HK-2 (cell line): ENCODE results near the gene ACTR5.
"Not testable (repeated sequence)": the region's sequence is repeated elsewhere in the genome, so short reads cannot be mapped to it uniquely, and the experiment has no call there.

Experiments
- DNase-seq: peaks from one replicate; pipeline ENCODE4 v3.0.0-alpha.2; 2018; ENCODE audit not compliant: unreplicated experiment

ACTR5 gene

DNA sequence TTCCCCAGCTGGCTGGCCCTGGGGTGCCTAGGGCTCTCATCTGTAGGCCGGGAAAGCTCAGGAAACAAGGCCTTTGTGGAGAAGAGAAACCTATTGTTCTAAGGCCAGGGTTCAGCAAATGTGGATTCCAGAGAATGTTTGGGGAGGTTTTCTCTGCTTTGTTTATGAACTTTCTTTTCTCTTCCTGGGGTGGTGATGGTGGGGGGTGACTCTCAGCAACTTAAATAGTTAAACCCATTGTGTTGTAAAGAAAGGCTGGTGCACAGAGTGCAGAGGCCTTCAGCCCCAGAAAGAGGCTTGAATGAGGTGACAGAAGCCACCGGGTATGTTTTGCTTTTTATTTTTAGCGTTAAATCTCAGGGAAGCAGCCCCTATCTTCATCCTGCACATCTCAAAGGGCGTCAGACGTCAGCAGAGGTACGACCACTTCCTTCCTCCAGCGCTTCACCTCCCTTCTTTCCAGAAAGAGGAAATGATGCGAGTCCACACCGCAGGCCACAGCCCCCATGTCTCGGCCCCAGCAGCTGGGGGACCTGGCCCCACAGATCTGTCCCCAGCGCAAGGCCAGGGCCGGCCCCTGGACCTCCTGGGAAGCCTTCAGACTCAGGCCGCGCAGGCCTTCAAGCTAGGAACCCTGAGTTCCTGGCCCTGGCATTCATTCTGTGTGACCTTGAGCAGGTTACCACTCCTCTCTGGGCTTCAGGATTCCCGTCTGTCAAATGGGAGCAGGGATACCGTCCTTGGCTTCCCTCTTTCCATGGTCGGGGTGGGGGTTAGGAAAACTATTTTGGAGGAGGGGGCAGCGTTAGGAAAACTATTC, 56.6 kb downstream of the ACTR5 start:
- DNase-seq: no peak

DNA sequence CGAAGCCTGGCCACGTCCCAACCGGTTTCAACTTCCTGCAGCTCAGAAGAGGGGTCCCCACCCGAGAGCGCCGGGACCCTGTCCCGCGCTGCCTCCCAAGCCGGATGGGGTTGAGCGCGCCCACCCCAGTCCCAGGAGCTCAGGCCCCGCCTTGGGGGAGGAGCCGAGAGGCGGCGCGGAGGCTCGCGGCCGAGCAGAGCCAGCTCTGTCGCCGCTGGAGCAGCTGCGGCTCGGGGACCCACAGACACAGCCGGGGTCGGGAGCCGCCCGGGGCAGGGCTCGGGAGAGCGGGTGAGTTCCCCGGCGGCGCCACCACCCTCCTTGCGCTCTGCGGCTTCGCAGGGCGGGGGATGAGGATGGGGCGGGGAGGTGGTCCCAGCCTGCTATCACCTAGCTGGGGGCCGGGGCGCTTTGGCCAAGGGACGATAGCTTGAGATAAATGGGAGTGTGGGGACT, 57.3 kb downstream of the ACTR5 start, which contains the start of gene PPP1R16B:
Gene PPP1R16B (plus strand): TSS at position 196 of the 456 bp plus-strand sequence. CDS start 30,229 bp downstream, outside the sequence.
- DNase-seq: no peak

DNA sequence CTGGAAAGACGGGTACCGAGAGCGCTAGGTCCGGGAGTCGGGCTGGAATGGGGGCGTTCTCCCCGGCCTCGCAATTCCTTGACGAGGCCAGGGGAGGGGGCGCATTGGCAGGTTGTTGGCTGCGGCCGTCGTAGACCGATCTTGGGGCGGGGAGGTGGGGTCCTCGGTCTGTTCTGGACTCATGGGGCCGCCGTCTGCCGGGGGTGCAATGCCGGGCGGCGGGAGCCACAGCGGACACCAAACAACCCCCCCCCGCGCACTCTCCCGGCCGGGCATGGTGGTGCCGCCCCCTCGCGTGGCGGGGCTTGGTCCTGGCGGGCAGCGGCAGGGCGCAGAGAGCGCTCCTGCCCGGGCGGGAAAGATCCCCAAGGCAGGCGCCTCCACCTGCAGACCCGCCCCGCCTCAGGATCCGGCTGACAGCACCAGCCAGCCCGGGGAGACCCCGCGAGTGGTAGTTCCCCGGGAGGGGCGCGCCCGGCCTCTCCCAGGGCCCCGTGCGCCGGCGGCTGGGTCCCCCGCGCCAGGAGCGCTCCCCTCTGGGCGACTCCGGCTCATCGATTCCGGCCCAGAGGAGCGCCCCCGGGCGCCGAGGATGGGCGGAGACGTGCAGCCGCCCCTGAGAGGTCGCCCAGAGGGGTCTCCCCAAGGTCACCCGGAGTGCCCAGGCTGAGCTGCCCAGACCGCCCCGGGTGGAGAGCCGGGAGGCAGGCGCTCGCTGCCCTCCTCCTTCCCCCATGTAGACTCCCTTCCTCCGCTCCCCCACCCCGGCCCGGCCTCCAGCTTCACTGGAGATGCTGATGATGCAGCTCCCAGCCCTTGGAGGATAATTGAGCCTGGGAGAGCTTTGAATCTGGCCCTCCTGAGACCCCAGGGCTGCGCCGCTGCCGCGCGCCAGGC, 57.9 kb downstream of the ACTR5 start:
- DNase-seq: no peak

DNA sequence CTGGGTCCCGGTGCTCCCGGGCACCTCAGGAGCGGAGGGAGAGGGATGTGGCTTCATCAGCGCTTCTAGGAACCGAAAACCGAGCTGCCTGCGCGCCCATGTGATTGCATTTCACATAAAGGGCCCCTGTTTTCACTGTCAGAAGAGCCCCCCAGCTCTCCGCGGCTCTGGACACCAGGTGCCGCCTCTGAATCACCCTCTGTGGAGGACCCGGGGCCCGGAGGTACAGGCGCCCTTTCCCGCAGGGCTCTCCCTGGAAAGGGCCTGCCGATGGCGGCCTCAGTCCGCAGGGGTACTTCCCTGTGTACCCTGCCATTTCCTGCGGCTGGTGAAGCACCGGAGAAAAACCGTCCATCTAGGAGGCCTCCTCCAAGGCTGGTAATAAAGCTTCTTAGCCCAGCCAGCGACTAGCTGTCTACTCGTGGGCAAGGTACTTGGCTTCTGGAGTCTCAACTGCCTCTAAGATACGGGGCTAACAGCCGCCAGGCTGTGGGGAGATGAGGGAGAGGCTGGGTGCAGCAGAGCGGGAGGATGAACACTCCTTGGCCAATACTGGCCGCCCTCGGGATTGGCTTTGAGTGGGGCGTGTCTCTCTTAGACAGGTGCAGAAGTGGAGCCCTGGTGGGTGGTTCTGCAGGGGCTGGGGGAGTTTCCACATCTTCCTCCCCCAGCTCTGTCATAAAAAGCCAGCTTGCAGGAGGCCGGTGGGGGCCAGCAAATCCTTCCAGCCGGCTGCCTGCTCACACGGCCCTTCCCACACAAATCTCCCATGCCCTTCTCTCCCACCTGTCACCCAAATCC, 58.8 kb downstream of the ACTR5 start:
- no peak for DNase-seq

DNA sequence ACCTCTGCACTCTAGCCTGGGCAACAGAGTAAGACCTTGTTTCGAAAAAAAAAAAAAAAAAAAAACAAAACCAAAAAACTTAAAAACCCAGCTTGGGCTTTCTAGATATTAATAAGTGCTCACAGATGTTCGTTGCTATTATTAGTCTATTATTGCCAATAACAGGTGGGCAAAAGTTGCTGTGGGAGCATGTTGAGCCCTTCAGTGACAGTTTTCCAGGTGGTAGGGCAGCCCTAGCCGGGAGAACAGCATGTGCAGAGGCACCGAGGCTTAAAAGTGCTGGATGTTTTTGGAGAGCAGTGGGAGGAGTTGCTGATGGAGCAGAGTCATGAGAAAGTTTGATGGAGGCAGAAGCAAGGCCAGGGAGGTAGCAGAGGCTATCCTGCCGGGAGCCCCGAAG, 61.7 kb downstream of the ACTR5 start:
- DNase-seq: no peak

DNA sequence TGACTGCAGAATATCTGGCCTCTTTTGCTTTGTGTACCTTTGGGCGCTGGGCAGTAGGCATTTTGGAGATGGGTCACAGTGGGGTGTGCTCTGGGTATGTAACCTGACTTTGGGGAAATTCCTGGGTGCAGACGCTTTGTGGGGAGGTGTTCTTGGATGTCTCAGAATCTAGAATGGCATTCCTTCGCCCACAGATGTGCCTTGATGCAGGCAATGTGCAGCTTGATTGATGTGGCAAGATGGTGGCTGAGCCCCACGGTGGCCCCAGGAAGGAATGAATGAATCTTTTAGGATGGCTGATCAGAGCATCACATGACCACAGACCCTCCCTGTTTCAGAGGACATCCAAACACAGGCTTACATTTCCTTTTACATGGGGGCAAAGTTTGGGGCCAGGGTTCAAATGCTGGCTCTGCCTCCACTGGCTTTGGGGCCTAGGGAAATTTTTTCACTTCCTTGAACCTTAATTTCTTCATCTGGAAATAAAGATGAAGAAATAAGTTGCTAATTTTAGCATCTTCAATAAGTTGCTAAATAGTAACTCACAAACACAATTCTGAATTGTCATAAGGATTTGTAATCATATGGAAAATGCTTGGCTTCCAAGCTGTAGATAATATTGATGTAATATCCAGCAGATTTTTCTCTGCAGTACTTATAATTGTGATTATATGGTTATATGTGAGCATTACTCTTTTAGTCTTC, 62.8 kb downstream of the ACTR5 start:
- no peak for DNase-seq

DNA sequence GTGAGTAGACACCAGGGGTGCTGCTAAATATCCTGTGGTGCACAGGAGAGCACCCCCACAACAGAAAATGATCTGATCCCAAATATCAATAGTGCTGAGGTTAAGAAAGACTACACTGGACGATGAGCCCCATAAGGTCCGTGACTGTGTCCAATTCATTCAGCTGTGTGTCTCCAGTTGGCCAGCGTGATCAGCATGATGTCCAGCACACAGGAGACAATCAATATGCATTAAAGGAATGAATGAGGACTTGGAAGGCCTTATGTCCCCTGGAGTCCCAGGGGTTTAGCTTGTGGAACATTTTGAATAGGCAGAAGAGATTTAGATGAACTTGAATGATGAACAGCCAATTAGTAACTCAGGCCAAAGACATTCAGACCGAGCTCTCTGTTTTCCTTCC, 63.5 kb downstream of the ACTR5 start:
- DNase-seq: no peak

DNA sequence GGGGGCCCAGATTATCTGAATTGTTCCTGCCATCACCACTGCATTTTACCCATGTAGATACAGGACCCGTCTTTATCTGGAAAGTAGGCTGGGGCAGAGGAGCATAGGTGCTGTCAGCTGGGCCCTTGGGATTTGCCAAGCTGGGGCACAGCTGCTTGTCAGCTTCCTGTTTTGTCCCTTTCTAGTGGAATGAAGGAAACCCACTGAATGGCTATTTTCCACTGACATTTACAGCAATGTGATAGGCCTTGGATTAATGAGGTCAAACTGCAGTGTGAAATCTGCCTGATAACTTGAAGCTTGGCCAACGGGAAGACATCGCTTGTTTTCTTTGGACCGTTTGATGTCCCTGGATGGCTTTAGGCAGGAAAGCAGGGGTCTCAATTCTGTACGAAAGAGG, 63.9 kb downstream of the ACTR5 start:
- DNase-seq: no peak

DNA sequence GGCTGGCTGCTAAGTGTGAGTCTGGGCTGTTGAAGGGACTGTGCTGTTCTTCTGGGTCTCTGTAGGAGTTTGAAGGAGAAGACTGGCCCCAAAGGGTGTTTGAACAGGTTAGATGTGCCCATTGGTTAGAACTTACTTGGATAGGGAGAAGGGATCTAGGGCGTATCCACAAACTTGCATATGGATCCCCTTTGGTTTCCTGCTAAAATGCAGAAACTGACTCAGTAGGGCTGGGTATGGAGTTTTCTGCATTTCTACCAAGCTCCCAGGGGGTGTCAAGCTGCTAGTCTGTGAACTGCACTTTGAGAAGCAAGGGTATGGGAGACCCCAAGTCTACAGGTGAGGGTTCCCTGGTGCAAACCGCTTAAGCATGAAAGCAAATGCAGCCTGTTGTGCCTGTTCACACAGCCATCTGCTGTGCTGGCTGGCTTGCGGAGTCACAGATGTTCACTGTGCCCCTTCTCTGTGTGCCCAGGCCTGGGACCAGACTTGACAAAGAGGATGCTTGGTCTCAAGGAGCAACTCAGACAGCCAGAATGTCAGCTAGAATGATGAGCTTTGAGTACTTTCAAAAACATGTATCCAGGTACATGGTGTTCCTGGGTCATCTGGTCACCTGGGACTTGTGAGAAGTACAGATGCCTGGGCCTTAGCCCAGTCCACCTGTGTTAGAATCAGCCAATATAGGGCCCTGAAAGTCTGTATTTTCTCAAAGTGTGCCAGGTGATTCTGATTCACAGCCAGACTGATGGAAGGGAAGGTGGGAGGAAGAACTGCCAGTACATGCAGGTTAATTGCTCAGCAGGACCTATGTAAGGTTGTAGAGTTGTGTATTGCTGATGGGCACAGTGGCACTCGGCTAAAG, 64.7 kb downstream of the ACTR5 start:
- DNase-seq: no peak

DNA sequence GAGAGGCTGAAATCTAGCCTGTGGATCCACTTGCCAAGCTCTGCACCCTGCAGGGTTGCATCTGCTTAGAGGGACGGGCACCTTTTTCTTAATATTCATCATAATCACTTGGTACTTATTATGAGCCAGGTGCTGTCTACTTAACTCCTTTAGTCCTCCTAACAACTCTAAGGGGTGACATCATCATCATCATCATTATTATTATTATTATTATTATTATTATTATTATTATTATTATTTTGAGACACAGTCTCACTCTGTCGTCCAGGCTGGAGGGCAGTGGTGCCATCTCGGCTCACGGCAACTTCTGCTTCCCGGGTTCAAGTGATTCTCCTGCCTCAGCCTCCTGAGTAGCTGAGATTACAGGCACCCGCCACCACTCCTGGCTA, 65.3 kb downstream of the ACTR5 start:
- not testable (repeated sequence) for DNase-seq

DNA sequence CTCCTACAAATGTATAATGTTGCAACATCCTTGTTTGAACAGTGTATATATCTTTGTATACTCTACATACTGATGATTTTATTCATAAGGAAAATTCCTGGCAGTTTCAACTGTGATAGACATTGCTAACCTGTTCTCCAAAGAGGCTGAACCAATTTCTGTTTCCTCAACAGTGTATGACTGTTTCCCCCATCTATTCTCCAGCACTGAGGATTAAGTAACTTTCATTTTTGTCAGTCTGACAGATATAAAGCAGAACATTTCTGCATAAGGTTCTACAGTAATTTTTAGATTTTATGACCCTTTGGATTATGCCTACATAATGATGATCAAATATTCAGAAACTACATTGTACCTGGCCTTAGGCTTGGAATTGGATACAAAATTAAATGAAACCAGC, 67.2 kb downstream of the ACTR5 start:
- no peak for DNase-seq

DNA sequence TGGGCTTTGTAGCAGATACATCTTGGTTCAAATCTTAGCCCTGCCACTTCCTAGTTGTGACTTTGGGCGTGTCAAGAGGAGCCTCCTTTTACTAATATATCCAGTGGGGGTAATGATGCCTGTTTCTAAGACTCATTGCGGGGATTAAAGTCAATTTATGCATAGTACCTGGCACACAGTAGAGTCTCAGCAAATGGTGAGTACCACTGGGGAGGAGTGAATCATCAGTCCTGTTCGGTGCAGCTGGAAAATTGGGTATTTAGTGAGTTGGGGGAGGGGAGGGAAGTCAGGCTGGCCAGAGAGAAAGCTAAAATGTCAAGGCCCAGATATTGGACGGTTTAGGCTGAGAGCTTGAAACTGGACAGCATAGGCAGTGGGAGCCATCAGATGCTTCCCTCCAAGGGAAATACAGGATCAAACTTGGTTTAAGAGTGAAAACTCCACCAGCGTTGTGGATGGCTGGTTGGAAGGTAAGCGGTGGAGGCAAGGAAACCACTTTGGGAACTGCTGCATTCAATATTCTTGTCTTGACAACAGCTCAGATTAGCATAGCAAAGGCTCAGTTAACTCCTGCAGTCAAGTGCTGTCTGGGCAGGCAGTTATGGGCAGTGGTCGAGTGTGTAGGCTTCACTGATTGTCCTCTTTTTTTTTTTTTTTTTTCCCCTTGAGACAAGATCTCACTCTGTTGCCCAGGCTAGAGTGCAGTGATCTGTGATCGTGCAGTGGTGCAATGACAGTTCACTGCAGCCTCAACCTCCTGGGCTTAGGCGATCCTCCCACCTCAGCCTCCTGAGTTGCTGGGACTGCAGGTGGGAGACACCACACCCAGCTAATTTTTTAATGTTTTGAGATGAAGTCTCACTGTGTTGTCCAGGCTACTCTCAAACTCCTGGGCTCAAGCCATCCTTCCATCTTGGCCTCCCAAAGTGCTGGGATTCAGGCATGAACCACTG, 70.1 kb downstream of the ACTR5 start:
- no peak for DNase-seq
